HepG2 (cell line): Measurements from ENCODE around the gene SIAH1. TPM values are rescaled to one million over a fixed set of nuclear protein-coding genes. Genes with fewer than 3 reads are reported as not detected.

Experiments
- ATAC-seq: fragments of 200-7000 bp; cut with Tn5 transposase; 3 replicates; pipeline ENCODE4 v1.9.1; 2020; ENCODE audit warnings: mild to moderate bottlenecking, moderate library complexity
- BruUV-seq: library from RNA; stranded (reverse); fragments of 400-500 nt; replicated peaks from 2 replicates; lab custom pipeline; 2021; lab: Mats Ljungman, UMichigan
- CTCF ChIA-PET: fragments of 300-600 bp; formaldehyde crosslinking; extraction: SDS; loops from one replicate; lab custom pipeline; 2021; ENCODE audit warnings: low total read pairs, inconsistent platforms, low intra/inter-chr PET ratio; lab: Yijun Ruan, JAX
- POLR2A ChIA-PET: fragments of 350-600 bp; sonication (Branson Sonifier 250); formaldehyde crosslinking; loops from one replicate; lab custom pipeline; 2020; ENCODE audit warnings: antibody characterized with exemption, inconsistent platforms; lab: Yijun Ruan, JAX
- DNase-seq: peaks from one replicate; pipeline ENCODE4 v3.0.0-alpha.2; 2015; ENCODE audit warnings: low spot score
- FAIRE-seq: peaks from 3 replicates; lab custom pipeline; 2011; peaks lifted over from hg19 to GRCh38; lab: Jason Lieb, UNC
- H2AFZ ChIP-seq: one replicate; pipeline ENCODE4 v1.6.1; 2011; ENCODE audit warnings: low read length, inconsistent platforms
- H3K27ac ChIP-seq: fragments of 300-600 bp; 3 replicates; pipeline ENCODE4 v1.8.0; 2011; ENCODE audit warnings: mixed run types, mild to moderate bottlenecking, mixed read lengths, low read length, inconsistent platforms; ENCODE audit not compliant: insufficient read depth; ENCODE audit errors: extremely low read length
- H3K27me3 ChIP-seq, 2 experiments: fragments of 200-600 bp in 1 of 2; 2 replicates in 1 of 2; 3 replicates in 1 of 2; pipeline versions ENCODE4 v1.6.0 to v1.8.0; 2011; ENCODE audit warnings: low read length in 2 of 2, mild to moderate bottlenecking in 2 of 2, moderate library complexity in 2 of 2, inconsistent platforms in 1 of 2; ENCODE audit not compliant: insufficient read depth in 2 of 2, control insufficient read depth in 1 of 2
- H3K36me3 ChIP-seq, 2 experiments: fragments of 200-600 bp in 1 of 2; replicated peaks in 1 of 2; 2 replicates in 1 of 2; 3 replicates in 1 of 2; pipeline versions ENCODE4 v1.5.1 to v1.8.0; 2011; ENCODE audit warnings: low read length in 2 of 2, inconsistent platforms in 1 of 2; ENCODE audit not compliant: insufficient read depth in 2 of 2, control insufficient read depth in 1 of 2
- H3K4me1 ChIP-seq: 2 replicates; pipeline ENCODE4 v1.5.1; 2012; ENCODE audit warnings: low read length, inconsistent platforms; ENCODE audit not compliant: insufficient read depth
- H3K4me2 ChIP-seq: 2 replicates; pipeline ENCODE4 v1.6.0; 2011; ENCODE audit warnings: low read depth, low read length, inconsistent platforms
- H3K4me3 ChIP-seq, 3 experiments: fragments of 200-600 bp in 1 of 3; sonication (generic), shearing (Covaris generic) in 1 of 3; replicated peaks in 1 of 3; 2 replicates each; pipeline ENCODE4 v1.5.1; 2011 to 2016; ENCODE audit warnings: low read length in 3 of 3, inconsistent platforms in 2 of 3, low read depth in 2 of 3, mild to moderate bottlenecking in 2 of 3, control low read depth in 1 of 3, mixed read lengths in 1 of 3; ENCODE audit not compliant: insufficient read depth in 1 of 3
- H3K79me2 ChIP-seq: one replicate; pipeline ENCODE4 v1.6.1; 2011; ENCODE audit warnings: low read length, inconsistent platforms; ENCODE audit not compliant: insufficient read depth
- H3K9ac ChIP-seq: 2 replicates; pipeline ENCODE4 v1.6.0; 2011; ENCODE audit warnings: mild to moderate bottlenecking, low read depth, low read length, inconsistent platforms; ENCODE audit not compliant: insufficient read depth
- H3K9me3 ChIP-seq: 2 replicates; pipeline ENCODE4 v1.5.1; 2012; ENCODE audit warnings: mild to moderate bottlenecking, low read length
- H4K20me1 ChIP-seq: 2 replicates; pipeline ENCODE4 v1.6.0; 2011; ENCODE audit warnings: inconsistent platforms, mild to moderate bottlenecking, low read length, moderate library complexity; ENCODE audit not compliant: insufficient read depth
- CENPBD1 ChIP-seq: sonication (generic); formaldehyde crosslinking; IDR thresholded peaks from 2 replicates; pipeline ENCODE4 v1.8.0; 2022; ENCODE audit warnings: missing genetic modification reagents, low read depth, mild to moderate bottlenecking, borderline replicate concordance
- KMT2B ChIP-seq: IDR thresholded peaks from 2 replicates; pipeline ENCODE4 v1.6.1; 2016; ENCODE audit warnings: missing genetic modification reagents, missing compliant biosample characterization
- NR3C1 ChIP-seq: sonication (generic); formaldehyde crosslinking; IDR thresholded peaks from 2 replicates; pipeline ENCODE4 v1.4.0; 2020; ENCODE audit warnings: missing genetic modification reagents
- POLR2A ChIP-seq, 2 experiments: IDR thresholded peaks; 2 replicates each; pipeline ENCODE4 v1.6.1; 2011; ENCODE audit warnings: low read depth in 2 of 2, low read length in 2 of 2, mild to moderate bottlenecking in 1 of 2, moderate library complexity in 1 of 2; ENCODE audit not compliant: insufficient read depth in 1 of 2
- RXRA ChIP-seq: sonication (generic); formaldehyde crosslinking; IDR thresholded peaks from 2 replicates; pipeline ENCODE4 v1.5.1; 2020; ENCODE audit warnings: missing genetic modification reagents
- TAF1 ChIP-seq: sonication (generic); formaldehyde crosslinking; IDR thresholded peaks from 2 replicates; pipeline ENCODE4 v1.4.0; 2020; ENCODE audit warnings: missing genetic modification reagents
- ZIK1 ChIP-seq: sonication (generic); formaldehyde crosslinking; IDR thresholded peaks from 2 replicates; pipeline ENCODE4 v1.5.0; 2020; ENCODE audit warnings: mild to moderate bottlenecking, low read depth, missing genetic modification reagents, borderline replicate concordance
- ZKSCAN8 ChIP-seq: IDR thresholded peaks from 2 replicates; pipeline ENCODE4 v1.6.1; 2016; ENCODE audit warnings: borderline replicate concordance, missing genetic modification reagents, missing compliant biosample characterization
- ZNF563 ChIP-seq: sonication (generic); formaldehyde crosslinking; IDR thresholded peaks from 2 replicates; pipeline ENCODE4 v1.8.0; 2022; ENCODE audit warnings: mild to moderate bottlenecking, moderate library complexity, missing genetic modification reagents
- ZNF597 ChIP-seq: sonication (generic); formaldehyde crosslinking; IDR thresholded peaks from 2 replicates; pipeline ENCODE4 v1.5.0; 2020; ENCODE audit warnings: missing genetic modification reagents
- WGBS: methylation state at CpG from one replicate; pipeline ENCODE4 v1.1.6; 2017; ENCODE audit warnings: low lambda C conversion rate; 5-methylcytosine and 5-hydroxymethylcytosine counted together
- in situ Hi-C: cut with HindIII; loops from 2 replicates; pipeline ENCODE4 v1.10.0; 2017; ENCODE audit warnings: low pct_unique_long_range_greater_than_20kb; ENCODE audit not compliant: extremely low pct_ligation_motif_present
- intact Hi-C: fragments of 100-400 bp; cut with micrococcal nuclease; formaldehyde crosslinking; loops from one replicate; pipeline ENCODE4 v1.10.0; 2022; ENCODE audit not compliant: unreplicated experiment
- polyA plus RNA-seq, 8 experiments: library from polyadenylated mRNA; depleted of rRNA in 3 of 8; stranded (reverse) in 7 of 8; unstranded in 1 of 8; fragments of >200 nt; fragmentation: Illumina TruSeq in 4 of 8; extraction: Trizol in 4 of 8; gene quantifications; 2 replicates each; pipeline versions ENCODE4 v1.2.1 to v1.2.3, GENCODE V29; 2011 to 2016; ENCODE audit warnings: low read depth in 4 of 8, missing spikeins in 1 of 8, mixed read lengths in 1 of 8; ENCODE audit not compliant: insufficient read depth in 1 of 8
- total RNA-seq, 5 experiments: library from RNA; depleted of rRNA; stranded (reverse); fragments of >200 nt; fragmentation: Illumina TruSeq; extraction: Trizol; gene quantifications; 2 replicates each; pipeline ENCODE4 v1.2.3, GENCODE V29; 2016; ENCODE audit warnings: low read depth in 1 of 5
- TF ChIP-seq, protein P1 (sequence below): sonication (generic); formaldehyde crosslinking; IDR thresholded peaks from 2 replicates; pipeline ENCODE4 v1.5.0; 2020; ENCODE audit warnings: missing genetic modification reagents
- TF ChIP-seq, protein P2 (sequence below): sonication (generic); formaldehyde crosslinking; IDR thresholded peaks from 2 replicates; pipeline ENCODE4; 2020; ENCODE audit warnings: missing genetic modification reagents, mild to moderate bottlenecking, borderline replicate concordance

The SIAH1 gene
- total and polyA plus RNA-seq, 2 of the 13 experiments (the other 11 are each of a cell fraction or from before 2014, with no cell fraction given) = 16.0 to 28.6 TPM

GRCh38 chr16:48340054-48340453 lies 45.2 kb downstream of the SIAH1 start:
- ChIA-PET POLR2A (no interaction called here), CTCF (no interaction called here)
- Histone ChIP-seq H3K4me1 (no peaks in the 10 kb centered on the region), H4K20me1 (no peaks in the 10 kb centered on the region), H3K79me2 (no peaks in the 10 kb centered on the region), H3K4me2 (no peak overlapping the region), H3K27me3 (no peaks in the 10 kb centered on the region), H3K36me3 (peaks cover 19 to 66% of the 10 kb centered on the region in 2 experiments), H3K4me3 (no peak overlapping the region), H3K9me3 (no peaks in the 10 kb centered on the region), H3K27ac (no peak overlapping the region), H2AFZ (no peak overlapping the region), H3K9ac (no peak overlapping the region)
- in situ Hi-C loops = no loop called here
- FAIRE-seq (no peak), DNase-seq (no peak), ATAC-seq (no peak)
- WGBS = 94% methylated on average over 1 of the region's 1 CpG
- TF ChIP-seq RXRA (no peak), ZIK1 (CRISPR knock-in tag) (no peak), NR3C1 (CRISPR knock-in tag) (no peak), POLR2A (IDR thresholded peaks at IDR 0.05; ENCODE audit: insufficient read depth in 1 of 2, low read depth in 2 of 2, low read length in 2 of 2) (no peak), ZKSCAN8 (CRISPR knock-in tag) (no peak), TAF1 (CRISPR knock-in tag) (no peak), ZNF597 (CRISPR knock-in tag) (no peak), KMT2B (CRISPR knock-in tag) (no peak), ZNF563 (CRISPR knock-in tag) (no peak), CENPBD1 (CRISPR knock-in tag) (no peak)
- TF ChIP-seq, protein P1, sequence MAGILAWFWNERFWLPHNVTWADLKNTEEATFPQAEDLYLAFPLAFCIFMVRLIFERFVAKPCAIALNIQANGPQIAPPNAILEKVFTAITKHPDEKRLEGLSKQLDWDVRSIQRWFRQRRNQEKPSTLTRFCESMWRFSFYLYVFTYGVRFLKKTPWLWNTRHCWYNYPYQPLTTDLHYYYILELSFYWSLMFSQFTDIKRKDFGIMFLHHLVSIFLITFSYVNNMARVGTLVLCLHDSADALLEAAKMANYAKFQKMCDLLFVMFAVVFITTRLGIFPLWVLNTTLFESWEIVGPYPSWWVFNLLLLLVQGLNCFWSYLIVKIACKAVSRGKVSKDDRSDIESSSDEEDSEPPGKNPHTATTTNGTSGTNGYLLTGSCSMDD (CRISPR knock-in tag) = no peak
- TF ChIP-seq, protein P2, sequence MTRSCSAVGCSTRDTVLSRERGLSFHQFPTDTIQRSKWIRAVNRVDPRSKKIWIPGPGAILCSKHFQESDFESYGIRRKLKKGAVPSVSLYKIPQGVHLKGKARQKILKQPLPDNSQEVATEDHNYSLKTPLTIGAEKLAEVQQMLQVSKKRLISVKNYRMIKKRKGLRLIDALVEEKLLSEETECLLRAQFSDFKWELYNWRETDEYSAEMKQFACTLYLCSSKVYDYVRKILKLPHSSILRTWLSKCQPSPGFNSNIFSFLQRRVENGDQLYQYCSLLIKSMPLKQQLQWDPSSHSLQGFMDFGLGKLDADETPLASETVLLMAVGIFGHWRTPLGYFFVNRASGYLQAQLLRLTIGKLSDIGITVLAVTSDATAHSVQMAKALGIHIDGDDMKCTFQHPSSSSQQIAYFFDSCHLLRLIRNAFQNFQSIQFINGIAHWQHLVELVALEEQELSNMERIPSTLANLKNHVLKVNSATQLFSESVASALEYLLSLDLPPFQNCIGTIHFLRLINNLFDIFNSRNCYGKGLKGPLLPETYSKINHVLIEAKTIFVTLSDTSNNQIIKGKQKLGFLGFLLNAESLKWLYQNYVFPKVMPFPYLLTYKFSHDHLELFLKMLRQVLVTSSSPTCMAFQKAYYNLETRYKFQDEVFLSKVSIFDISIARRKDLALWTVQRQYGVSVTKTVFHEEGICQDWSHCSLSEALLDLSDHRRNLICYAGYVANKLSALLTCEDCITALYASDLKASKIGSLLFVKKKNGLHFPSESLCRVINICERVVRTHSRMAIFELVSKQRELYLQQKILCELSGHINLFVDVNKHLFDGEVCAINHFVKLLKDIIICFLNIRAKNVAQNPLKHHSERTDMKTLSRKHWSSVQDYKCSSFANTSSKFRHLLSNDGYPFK = no peak
- intact Hi-C loops = no loop called here
- BruUV-seq = no TSS peak
